Right lobe of liver (tissue), 4 donors: ENCODE data around the gene PNKP.

ENCODE experiments used
- CTCF ChIP-seq, 4 donors: fragments of 200-600 bp in 3 of 4; fragments of 450-650 bp in 1 of 4; IDR thresholded peaks; one replicate each; pipeline versions ENCODE4 v1.5.1 to v1.8.0; 2016 to 2022; ENCODE audit warnings: antibody characterized with exemption in 4 of 4, mild to moderate bottlenecking in 2 of 4
- POLR2A ChIP-seq: fragments of 450-650 bp; IDR thresholded peaks from one replicate; pipeline ENCODE4 v1.6.1; 2017; ENCODE audit warnings: antibody characterized with exemption, mild to moderate bottlenecking
- donor health status: DM: no; HTN: no; CAD: no.
- donor health status: DM: no; HTN: no; CAD: no.
- donor health status: DM: no; HTN: yes; CAD: no.

GRCh38 chr19:49904136-49904535 lies 36.8 kb upstream of the PNKP start:
- TF ChIP-seq POLR2A = no peak
- no peak for TF ChIP-seq CTCF (IDR thresholded peaks at IDR 0.05)
